ENCODE data around the gene MORN2.
A peak's percentile ranks its signal among the peaks of the same experiment; 100 is the strongest.
"Not testable (repeated sequence)": the region's sequence is repeated elsewhere in the genome, so short reads cannot be mapped to it uniquely, and the experiment has no call there.

The MORN2 gene

DNA sequence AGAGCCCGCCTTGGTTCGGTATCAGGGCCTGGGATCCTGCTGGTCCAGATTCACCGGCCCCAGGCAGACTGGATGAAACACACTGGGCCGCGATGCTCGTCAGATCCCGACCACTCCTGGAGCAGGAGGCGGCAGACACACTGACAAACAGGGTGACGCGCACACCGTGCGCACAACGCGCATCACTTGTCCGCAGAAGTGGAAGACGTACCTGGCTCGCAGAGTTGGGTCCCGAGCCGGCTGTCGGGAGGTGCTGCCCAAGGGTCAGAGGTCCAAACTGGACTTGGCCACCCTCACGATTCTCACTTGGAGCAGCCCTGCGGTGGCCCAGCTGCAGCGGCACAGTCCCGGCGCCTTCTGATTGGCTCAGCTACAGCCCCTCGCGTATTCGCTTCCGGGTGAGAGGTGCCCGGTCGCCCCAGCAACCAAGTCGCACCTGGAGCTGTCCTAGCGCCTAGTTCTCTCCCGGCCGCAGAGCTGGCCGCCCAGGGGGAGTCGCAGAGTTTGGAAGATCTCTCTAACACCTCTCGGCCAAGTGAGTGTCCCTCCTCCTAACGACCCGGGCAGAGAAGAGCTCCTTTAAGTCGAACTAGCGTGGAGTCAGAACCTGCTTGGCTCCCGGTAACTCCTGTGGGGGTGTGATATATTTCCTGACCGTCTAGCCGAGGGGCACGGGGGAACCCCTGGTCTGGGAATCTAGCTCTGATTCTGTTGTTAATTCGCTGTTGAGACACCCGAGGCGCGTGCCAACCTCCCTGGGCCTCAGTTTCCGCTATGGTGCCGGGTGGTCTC is at the start of gene MORN2, which contains the start of gene DHX57:
MORN2 (plus strand) TSS at position 401 of the 792 bp plus-strand sequence.
DHX57 (minus strand) TSS at position 359 of the 792 bp plus-strand sequence. CDS start 7,529 bp downstream, outside the sequence.
- peak; percentile 81 for DNase-seq (ENCODE audit: low spot score)

DNA sequence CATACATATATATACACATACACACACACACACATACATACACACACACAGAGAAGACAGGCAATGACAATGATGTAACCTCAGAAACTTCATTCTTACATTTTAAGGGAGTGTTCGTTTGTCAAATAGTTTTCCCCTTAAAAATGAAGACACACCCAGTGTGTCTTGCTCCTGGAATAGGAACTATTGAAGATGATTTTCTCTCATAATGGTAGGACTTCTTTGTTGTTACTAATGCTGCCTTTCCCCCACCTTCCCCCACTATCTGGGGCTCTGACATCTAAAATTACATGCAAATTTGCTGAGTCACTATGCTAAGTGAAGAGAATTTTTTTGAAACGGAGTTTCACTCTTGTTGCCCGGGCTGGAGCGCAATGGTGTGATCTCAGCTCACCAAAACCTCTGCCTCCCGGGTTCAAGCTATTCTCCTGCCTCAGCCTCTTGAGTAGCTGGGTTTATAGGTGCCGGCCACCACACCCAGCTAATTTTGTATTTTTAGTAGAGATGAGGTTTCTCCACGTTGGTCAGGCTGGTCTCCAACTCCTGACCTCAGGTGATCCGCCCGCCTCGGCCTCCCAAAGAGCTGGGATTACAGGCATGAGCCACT is 48.1 kb upstream of the MORN2 start:
- DNase-seq (ENCODE audit: low spot score) = not testable (repeated sequence)

GRCh38 chr2:38828460-38828859 is 47.3 kb upstream of the MORN2 start:
- DNase-seq (ENCODE audit: low spot score) = no peak

DNA sequence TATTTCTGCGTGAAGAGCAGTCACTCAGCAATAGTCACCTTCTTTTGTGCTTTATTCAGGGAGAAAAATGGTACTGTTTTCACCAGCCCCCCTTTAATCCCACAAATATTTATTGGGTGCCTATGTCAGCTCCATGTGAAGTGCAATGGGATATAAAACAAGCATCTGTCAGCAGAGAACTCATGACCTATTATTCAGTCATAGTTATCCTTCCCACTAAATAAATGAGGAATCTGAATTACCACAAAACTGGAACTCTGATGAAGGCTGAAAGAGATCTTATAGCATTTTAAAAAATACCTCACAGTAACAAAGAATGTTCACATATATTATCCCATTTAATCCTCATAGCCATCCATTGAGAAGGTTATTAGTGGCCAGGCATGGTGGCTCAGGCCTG is 45.8 kb upstream of the MORN2 start:
- DNase-seq (ENCODE audit: low spot score) = no peak

DNA sequence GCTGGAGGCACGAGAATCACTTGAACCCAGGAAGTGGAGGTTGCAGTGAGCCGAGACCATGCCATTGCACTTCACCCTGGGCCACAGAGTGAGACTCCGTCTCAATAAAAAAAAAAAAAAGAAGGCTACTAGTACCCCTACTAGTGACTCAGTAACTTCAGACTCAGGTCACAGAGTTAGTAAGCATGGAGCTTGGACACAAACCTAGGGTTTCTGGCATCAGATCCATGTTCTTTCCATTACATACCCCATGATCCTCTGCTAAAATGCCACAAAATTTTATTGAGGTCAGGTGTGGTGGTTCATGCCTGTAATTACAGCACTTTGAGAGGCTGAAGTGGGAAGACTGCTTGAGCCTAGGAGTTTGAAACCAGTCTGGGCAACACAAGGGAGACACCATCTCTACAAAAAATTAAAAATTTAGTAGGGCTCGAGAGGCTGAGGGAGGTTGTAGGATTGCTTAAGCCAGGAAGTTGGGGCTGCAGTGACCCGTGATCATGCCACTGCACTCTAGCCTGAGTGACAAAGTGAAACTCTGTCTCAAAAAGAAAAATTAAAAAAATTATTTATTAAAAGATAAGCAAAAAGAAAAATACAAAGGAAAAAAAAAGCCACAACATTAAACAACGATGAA is 45.1 kb upstream of the MORN2 start:
- no peak for DNase-seq (ENCODE audit: low spot score)

DNA sequence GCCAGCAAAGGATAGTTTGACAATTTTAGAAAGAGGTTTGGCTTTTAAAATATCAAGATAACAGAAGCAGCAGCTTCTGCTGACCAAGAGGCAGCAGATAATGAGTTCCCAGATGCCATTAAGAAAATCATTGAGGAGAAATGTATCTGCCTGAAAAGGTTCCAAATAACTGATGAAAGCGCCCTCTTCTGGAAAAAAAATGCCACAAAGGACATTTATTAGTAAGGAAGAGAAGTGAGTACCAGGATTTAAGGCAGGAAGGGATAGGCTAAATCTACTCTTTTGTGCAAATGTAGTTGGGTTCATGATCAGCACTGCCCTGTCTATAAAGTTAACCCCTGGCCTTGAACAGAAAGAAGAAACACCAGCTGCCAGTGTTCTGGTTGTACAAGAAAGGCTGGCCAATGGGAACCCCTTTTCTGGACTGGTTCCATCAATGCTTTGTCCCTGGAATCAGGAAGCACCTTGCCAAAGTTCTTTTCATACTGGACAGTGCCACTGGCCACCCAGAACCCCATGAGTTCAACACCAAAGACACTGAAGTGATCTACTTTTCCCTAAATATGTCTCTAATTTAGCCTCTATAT is 40.7 kb upstream of the MORN2 start:
- peak; percentile 30 for DNase-seq (ENCODE audit: low spot score)

GRCh38 chr2:38835990-38836389 is 39.8 kb upstream of the MORN2 start:
- peak; percentile 1 for DNase-seq (ENCODE audit: low spot score)

DNA sequence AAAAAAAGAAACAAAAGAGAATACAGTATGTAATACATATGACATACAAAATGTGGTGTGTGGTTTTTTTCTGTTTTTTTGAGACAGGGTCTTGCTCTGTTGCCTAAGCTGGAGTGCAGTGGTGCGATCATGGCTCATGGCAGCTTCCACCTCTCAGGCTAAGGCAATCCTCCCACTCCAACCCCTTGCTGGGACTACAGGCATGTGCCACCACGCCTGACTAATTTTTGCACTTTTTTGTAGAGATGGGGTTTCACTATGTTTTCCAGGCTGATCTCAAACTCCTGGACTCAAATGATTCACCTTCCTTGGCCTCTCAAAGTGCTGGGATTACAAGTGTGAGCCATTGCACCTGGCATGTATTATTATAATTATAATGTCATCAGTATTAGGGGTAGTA is 39.0 kb upstream of the MORN2 start:
- no peak for DNase-seq (ENCODE audit: low spot score)

DNA sequence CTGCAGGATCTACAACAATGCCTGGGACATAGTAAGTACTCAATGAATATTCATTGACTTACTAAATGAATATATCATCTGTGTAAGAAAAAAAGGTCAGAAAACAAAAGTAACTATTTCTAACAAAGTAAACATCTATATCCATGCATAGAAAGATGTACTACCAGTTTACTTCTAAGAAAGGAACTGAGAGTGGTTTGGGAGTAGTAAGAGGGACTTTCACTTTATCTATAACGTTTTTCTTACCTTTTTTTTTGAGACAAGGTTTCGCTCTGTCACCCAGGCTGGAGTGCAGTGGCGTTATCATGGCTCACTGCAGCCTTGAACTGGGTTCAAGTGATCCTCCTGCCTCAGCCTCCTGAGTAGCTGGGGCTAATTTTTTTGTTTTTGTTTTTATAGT is 25.7 kb upstream of the MORN2 start:
- no peak for DNase-seq (ENCODE audit: low spot score)

DNA sequence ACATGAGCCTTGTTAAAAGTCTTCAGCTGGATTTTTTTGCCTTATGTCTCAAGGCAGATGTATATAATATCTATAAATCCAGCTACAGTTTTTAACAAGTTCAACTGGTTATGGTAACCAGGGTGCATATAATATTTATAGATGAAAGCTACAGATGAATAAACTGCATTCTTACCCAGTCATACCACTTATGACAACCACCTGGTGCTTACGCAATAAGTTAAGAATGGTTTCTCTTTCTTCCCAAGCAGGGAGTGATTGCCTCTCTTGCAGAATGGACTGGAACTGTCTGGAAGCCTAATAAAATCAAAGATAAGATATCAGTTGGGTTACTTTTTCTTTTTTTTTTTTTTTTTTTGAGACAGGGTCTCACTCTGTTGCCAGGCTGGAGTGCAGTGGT is 19.6 kb upstream of the MORN2 start:
- DNase-seq (ENCODE audit: low spot score) = no peak

DNA sequence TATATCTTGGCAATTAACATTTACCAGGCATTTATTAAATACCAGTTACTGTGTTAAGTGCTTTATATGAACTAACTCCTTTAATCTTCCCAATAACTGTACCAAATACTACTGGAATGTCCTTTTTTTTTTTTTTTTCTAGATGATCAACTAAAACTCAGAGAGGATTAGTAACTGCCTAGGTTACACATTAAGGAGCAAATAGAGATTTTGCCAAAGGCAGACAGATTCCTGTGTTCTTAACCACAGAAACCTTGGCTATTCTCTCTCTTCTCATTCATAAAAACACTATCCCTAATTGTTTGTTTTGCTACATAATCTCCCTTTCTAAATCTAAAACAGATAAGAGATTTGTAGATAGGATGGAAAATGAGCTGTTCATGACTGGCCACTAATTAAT is 13.3 kb upstream of the MORN2 start:
- DNase-seq (ENCODE audit: low spot score) = no peak

- DNase-seq (ENCODE audit: low spot score) = peak; percentile 4
Measured at GRCh38 chr2:38863061-38863695, 12.6 kb upstream of the MORN2 start.

- no peak for DNase-seq (ENCODE audit: low spot score)
Measured at GRCh38 chr2:38866773-38867443, 8.9 kb upstream of the MORN2 start.

GRCh38 chr2:38871432-38871831 is 4.3 kb upstream of the MORN2 start:
- DNase-seq (ENCODE audit: low spot score) = no peak

DNA sequence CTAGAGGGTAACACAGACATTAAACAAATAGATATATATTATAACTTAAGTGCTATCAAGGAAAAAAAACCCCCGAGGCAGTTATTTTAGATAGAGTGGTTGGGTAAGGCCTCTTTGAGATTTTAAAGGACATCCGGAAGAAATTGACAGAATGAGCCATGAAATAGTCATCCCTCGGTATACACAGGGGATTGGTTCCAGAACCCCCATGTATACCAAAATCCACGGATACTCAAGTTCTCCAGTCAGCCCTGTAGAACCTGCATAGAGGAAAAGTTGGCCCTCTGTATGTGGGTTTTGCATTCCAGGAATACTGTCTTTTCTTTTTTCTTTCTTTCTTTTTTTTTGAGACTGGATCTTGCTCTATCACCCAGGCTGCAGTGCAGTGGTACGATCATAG is 2.0 kb upstream of the MORN2 start:
- DNase-seq (ENCODE audit: low spot score) = no peak

DNA sequence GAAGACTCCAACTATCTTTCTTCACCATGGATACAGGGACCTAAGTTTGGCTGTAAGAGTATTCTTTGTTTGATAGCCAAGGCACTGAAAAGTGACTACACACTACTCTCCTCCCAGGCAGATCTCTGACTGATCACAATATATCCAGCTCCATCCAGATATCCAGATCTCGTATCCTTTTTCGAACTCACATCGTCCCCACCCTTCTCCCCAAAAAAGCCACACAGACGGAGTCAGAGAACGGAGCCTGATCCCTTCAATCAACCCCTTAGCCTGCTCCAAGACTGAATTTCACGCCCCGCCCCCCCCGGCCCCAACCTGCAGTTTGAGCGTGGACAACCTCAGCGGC is 575 bp upstream of the MORN2 start:
- DNase-seq (ENCODE audit: low spot score) = no peak

DNA sequence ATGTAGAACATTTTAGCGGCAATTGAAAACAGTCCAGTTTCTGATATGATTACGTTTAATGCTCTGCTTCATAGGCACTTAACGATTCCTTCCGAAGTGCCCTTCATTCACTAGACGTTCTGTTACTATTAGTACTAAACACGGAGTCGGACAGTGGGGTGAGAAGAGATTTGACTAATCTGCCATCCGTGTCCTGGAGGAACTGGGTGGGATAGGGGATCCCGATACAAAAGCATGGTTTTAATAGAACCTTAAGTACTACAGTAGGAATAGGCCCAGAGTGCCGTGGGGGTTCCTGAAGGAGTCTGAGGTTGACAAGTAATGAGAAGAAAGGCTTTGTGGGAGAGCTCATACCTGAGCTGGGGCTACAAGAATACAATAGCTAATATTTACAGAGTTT is 631 bp downstream of the MORN2 start:
- DNase-seq (ENCODE audit: low spot score) = no peak

DNA sequence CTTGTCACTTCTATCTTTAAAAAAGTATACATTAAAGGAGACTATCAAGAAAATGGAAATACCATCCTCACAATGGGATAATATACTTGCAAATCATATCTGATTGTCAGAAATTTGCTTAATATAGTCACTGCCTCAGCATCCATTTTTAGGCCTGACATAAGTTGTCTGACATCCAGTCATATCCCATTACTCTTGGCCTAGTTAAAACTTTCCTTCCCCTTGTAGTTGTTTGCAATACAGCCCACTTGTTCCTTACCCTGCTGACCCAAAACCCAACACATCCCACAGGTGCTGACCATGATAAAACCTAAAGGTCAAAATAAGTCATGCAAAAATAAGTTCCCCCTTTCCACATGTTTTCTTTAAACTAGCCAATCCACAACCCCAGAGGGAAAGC is 10.3 kb downstream of the MORN2 start:
- no peak for DNase-seq (ENCODE audit: low spot score)

GRCh38 chr2:38887347-38887746 is 11.6 kb downstream of the MORN2 start:
- no peak for DNase-seq (ENCODE audit: low spot score)

DNA sequence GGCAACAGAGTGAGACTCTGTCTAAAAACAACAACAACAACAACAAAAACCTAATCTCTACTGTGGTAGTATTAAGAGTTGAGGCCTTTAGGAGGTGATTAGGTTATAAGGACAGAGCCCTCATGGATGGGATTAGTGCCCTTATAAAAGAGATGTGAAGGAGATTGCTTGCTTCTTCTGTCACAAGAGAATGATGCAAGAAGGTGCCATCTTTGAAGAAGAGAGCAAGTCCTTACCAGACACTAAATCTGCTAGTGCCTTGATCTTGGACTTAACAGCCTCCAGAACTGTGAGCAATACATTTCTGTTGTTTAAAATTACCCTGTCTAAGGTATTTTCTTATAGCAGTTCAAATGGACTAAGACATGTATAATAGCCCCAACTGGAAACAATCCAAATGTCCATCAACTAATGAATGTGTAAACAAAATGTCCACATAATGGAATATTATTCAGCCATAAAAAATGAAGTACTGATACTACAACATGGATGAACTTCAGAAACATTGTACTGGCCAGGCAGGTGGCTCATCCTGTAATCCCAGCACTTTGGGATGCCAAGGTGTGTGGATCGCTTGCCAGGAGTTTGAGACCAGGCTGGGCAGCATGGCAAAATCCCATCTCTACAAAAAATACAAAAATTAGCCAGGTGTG is 12.3 kb downstream of the MORN2 start:
- no peak for DNase-seq (ENCODE audit: low spot score)

- DNase-seq (ENCODE audit: low spot score) = no peak
Measured at GRCh38 chr2:38889045-38889444, 13.3 kb downstream of the MORN2 start.
